HCT116 (cell line): ENCODE measurements around the gene EYA2. TPM values are rescaled to one million over a fixed set of nuclear protein-coding genes. Genes with fewer than 3 reads are reported as not detected.

ENCODE experiments used
- ATAC-seq: fragments of 200-7000 bp; cut with Tn5 transposase; 2 replicates; pipeline ENCODE4 v1.9.1; 2020; ENCODE audit warnings: mild to moderate bottlenecking, moderate library complexity
- BruUV-seq: library from RNA; stranded (reverse); fragments of 400-500 nt; replicated peaks from 2 replicates; lab custom pipeline; 2021; lab: Mats Ljungman, UMichigan
- CTCF ChIA-PET: fragments of 300-600 bp; sonication (Branson Sonifier 250); formaldehyde crosslinking; loops from one replicate; lab custom pipeline; 2021; ENCODE audit warnings: antibody characterized with exemption; lab: Charles Lee
- POLR2A ChIA-PET: fragments of 300-600, 350-600 bp; sonication (Branson Sonifier 250); formaldehyde crosslinking; loops from one replicate; lab custom pipeline; 2021; ENCODE audit warnings: antibody characterized with exemption; lab: Charles Lee
- RAD21 ChIA-PET, 2 experiments: fragments of 300-600 bp; sonication (Branson Sonifier 250); formaldehyde crosslinking; loops; one replicate each; lab custom pipeline; 2023; ENCODE audit warnings: low total read pairs in 2 of 2; ENCODE audit not compliant: uncharacterized antibody in 2 of 2, unreplicated experiment in 2 of 2, low non-redundant PET in 1 of 2; lab: Charles Lee
- DNase-seq: peaks from one replicate; pipeline ENCODE4 v3.0.0-alpha.2; 2010; ENCODE audit warnings: low read depth, low spot score
- H2AFZ ChIP-seq: fragments of 200-600 bp; shearing (Covaris generic), sonication (generic); 2 replicates; pipeline ENCODE4 v1.6.1; 2017; ENCODE audit warnings: low read depth, mixed run types, mixed read lengths, antibody characterized with exemption, low read length; ENCODE audit not compliant: poor library complexity, severe bottlenecking
- H3K27ac ChIP-seq: 2 replicates; pipeline ENCODE4 v1.5.1; 2012; ENCODE audit warnings: low read depth, low read length
- H3K27me3 ChIP-seq: fragments of 200-600 bp; sonication (generic); 2 replicates; pipeline ENCODE4 v1.6.1; 2016; ENCODE audit warnings: mixed run types, low read length, mixed read lengths; ENCODE audit not compliant: insufficient read depth
- H3K36me3 ChIP-seq, 2 experiments: fragments of 200-500 bp in 1 of 2; fragments of 200-600 bp in 1 of 2; sonication (Bioruptor generic) in 1 of 2; sonication (generic) in 1 of 2; 2 replicates each; pipeline versions ENCODE4 v1.5.1 to v1.6.1; 2014 to 2016; ENCODE audit warnings: low read length in 2 of 2, inconsistent platforms in 1 of 2, mixed read lengths in 1 of 2, mixed run types in 1 of 2; ENCODE audit not compliant: insufficient read depth in 2 of 2, control insufficient read depth in 1 of 2
- H3K4me1 ChIP-seq, 2 experiments: fragments of 200-600 bp in 1 of 2; sonication (generic) in 1 of 2; 2 replicates each; pipeline versions ENCODE4 v1.5.1 to v1.6.1; 2012 to 2017; ENCODE audit warnings: low read length in 2 of 2, inconsistent platforms in 1 of 2, mild to moderate bottlenecking in 1 of 2, mixed read lengths in 1 of 2, mixed run types in 1 of 2, moderate library complexity in 1 of 2; ENCODE audit not compliant: insufficient read depth in 2 of 2, control insufficient read depth in 1 of 2
- H3K4me2 ChIP-seq: fragments of 200-600 bp; sonication (generic); 2 replicates; pipeline ENCODE4 v1.6.1; 2017; ENCODE audit warnings: mixed run types, low read length, mixed read lengths
- H3K4me3 ChIP-seq, 2 experiments: fragments of 200-600 bp in 1 of 2; sonication (generic) in 1 of 2; replicated peaks in 1 of 2; 2 replicates each; pipeline ENCODE4 v1.5.1; 2011 to 2016; ENCODE audit warnings: low read length in 2 of 2, control low read depth in 1 of 2, low read depth in 1 of 2, mild to moderate bottlenecking in 1 of 2, mixed read lengths in 1 of 2, mixed run types in 1 of 2
- H3K79me2 ChIP-seq: fragments of 200-600 bp; sonication (generic); 2 replicates; pipeline ENCODE4 v1.6.1; 2017; ENCODE audit warnings: mild to moderate bottlenecking, mixed run types, low read length, moderate library complexity, mixed read lengths; ENCODE audit not compliant: insufficient read depth
- H3K9ac ChIP-seq: fragments of 200-600 bp; sonication (generic); 2 replicates; pipeline ENCODE4 v1.6.1; 2016; ENCODE audit warnings: low read length, mixed read lengths
- H3K9me2 ChIP-seq: fragments of 200-600 bp; sonication (generic), shearing (Covaris generic); 2 replicates; pipeline ENCODE4 v1.6.1; 2017; ENCODE audit warnings: mixed run types, mild to moderate bottlenecking, moderate library complexity; ENCODE audit not compliant: insufficient read depth
- H3K9me3 ChIP-seq, 2 experiments: fragments of 200-500 bp in 1 of 2; fragments of 200-600 bp in 1 of 2; sonication (Bioruptor generic) in 1 of 2; sonication (generic) in 1 of 2; 2 replicates each; pipeline ENCODE4 v1.6.1; 2014 to 2017; ENCODE audit warnings: low read length in 2 of 2, mixed read lengths in 2 of 2, inconsistent platforms in 1 of 2, low read depth in 1 of 2, mild to moderate bottlenecking in 1 of 2, mixed run types in 1 of 2, moderate library complexity in 1 of 2; ENCODE audit not compliant: control insufficient read depth in 1 of 2, insufficient read depth in 1 of 2
- H4K20me1 ChIP-seq: fragments of 200-600 bp; sonication (generic), shearing (Covaris generic); 2 replicates; pipeline ENCODE4 v1.6.1; 2017; ENCODE audit warnings: mixed run types, mild to moderate bottlenecking, moderate library complexity; ENCODE audit not compliant: insufficient read depth
- CBX3 ChIP-seq: IDR thresholded peaks from 2 replicates; pipeline ENCODE4 v1.6.1; 2012; ENCODE audit warnings: low read depth
- EGR1 ChIP-seq: IDR thresholded peaks from 2 replicates; pipeline ENCODE4 v1.6.1; 2012; ENCODE audit warnings: low read depth
- ELF1 ChIP-seq: IDR thresholded peaks from 2 replicates; pipeline ENCODE4 v1.6.1; 2012; ENCODE audit warnings: low read depth, borderline replicate concordance
- EZH2 ChIP-seq: fragments of 200-600 bp; sonication (generic); IDR thresholded peaks from 2 replicates; pipeline ENCODE4 v1.6.1; 2017; ENCODE audit warnings: antibody characterized with exemption, mixed run types
- FOSL1 ChIP-seq: IDR thresholded peaks from 2 replicates; pipeline ENCODE4 v1.6.1; 2012; ENCODE audit warnings: low read depth
- POLR2AphosphoS5 ChIP-seq: IDR thresholded peaks from 2 replicates; pipeline ENCODE4 v1.6.1; 2011; ENCODE audit warnings: mild to moderate bottlenecking, low read depth, low read length, moderate library complexity
- RAD21 ChIP-seq: IDR thresholded peaks from 2 replicates; pipeline ENCODE4 v1.6.1; 2012; ENCODE audit warnings: low read depth, mild to moderate bottlenecking
- SIN3A ChIP-seq: IDR thresholded peaks from 2 replicates; pipeline ENCODE4 v1.6.1; 2012; ENCODE audit warnings: low read depth
- SP1 ChIP-seq: IDR thresholded peaks from 2 replicates; pipeline ENCODE4 v1.6.1; 2012; ENCODE audit warnings: low read depth
- SRF ChIP-seq: IDR thresholded peaks from 2 replicates; pipeline ENCODE4 v1.6.1; 2012; ENCODE audit warnings: low read depth
- TCF7L2 ChIP-seq: IDR thresholded peaks from 2 replicates; pipeline ENCODE4 v1.7.0; 2011; ENCODE audit warnings: borderline replicate concordance, inconsistent platforms; ENCODE audit not compliant: insufficient read depth, insufficient read length; ENCODE audit errors: extremely low read depth
- ZNF274 ChIP-seq: fragments of 200-500 bp; sonication (Bioruptor generic); IDR thresholded peaks from 2 replicates; pipeline ENCODE4 v1.6.1; 2014; ENCODE audit warnings: mild to moderate bottlenecking, low read depth, low read length, inconsistent platforms
- intact Hi-C: fragments of 100-400 bp; cut with micrococcal nuclease; formaldehyde crosslinking; loops from 2 replicates; pipeline ENCODE4 v1.10.0; 2022
- total RNA-seq: library from RNA; stranded (reverse); gene quantifications from one replicate; pipeline ENCODE4 v1.2.1, GENCODE V29; 2021; ENCODE audit not compliant: unreplicated experiment
- TF ChIP-seq, protein P1 (sequence below): IDR thresholded peaks from 2 replicates; pipeline ENCODE4 v1.6.1; 2011; ENCODE audit warnings: mild to moderate bottlenecking, low read length, moderate library complexity; ENCODE audit not compliant: insufficient replicate concordance; ENCODE audit errors: extremely low read depth
- TF ChIP-seq, protein P2 (sequence below): IDR thresholded peaks from 2 replicates; pipeline ENCODE4 v1.6.1; 2012; ENCODE audit warnings: low read depth

EYA2 gene
- total RNA-seq, 1 experiment from 2014 or later = not detected

DNA sequence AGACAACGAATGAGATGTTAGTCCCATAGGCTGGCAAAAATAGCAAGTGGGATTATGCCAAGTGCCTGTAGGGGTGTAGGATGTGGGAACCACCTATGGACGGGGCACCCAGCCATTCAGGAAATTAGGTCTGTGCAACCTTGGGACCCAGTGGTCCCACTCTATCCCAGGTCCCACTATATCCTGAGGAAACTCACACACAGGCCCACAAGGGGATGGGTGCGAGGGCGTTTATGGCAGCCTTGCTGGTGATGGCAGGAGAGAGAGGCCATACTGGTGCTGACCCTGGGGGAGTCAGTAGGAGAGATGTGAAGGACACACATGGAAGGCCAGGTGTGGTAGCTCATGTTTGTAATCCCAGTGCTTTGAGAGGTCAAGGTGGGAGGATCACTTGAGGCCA, 163.6 kb downstream of the EYA2 start:
- RAD21 ChIA-PET = no interaction called here
- Histone ChIP-seq H3K9me3 (no peaks in the 10 kb centered on the region), H4K20me1 (no peaks in the 10 kb centered on the region), H3K4me2 (no peak overlapping the region), H3K9ac (no peak overlapping the region), H3K4me3 (no peak overlapping the region)
- no peak for DNase-seq
- intact Hi-C loops = no loop called here
- TF ChIP-seq FOSL1 = no peak
- TF ChIP-seq, all 23 proteins: peak for 0
- ChIA-PET CTCF (no interaction called here), POLR2A (no interaction called here)
- H3K79me2 ChIP-seq = no peaks in the 10 kb centered on the region
- H2AFZ ChIP-seq = no peak overlapping the region
- no peaks in the 10 kb centered on the region for H3K4me1 ChIP-seq
- no peaks in the 10 kb centered on the region for H3K27me3 ChIP-seq
- H3K9me2 ChIP-seq = no peaks in the 10 kb centered on the region
- no peak overlapping the region for H3K27ac ChIP-seq
- no peaks in the 10 kb centered on the region for H3K36me3 ChIP-seq
- ATAC-seq = no peak
- BruUV-seq = no TSS peak

GRCh38 chr20:47059536-47059935, 164.9 kb downstream of the EYA2 start:
- no peaks in the 10 kb centered on the region for H4K20me1 ChIP-seq
- H3K36me3 ChIP-seq = no peaks in the 10 kb centered on the region
- POLR2A ChIA-PET = no interaction called here
- no peaks in the 10 kb centered on the region for H3K79me2 ChIP-seq
- H3K9ac ChIP-seq = no peak overlapping the region
- H3K4me1 ChIP-seq = no peaks in the 10 kb centered on the region
- intact Hi-C loops = no loop called here
- RAD21 ChIA-PET = no interaction called here
- no peak overlapping the region for H3K4me2 ChIP-seq
- no peak overlapping the region for H3K4me3 ChIP-seq
- no peaks in the 10 kb centered on the region for H3K9me2 ChIP-seq
- CTCF ChIA-PET = no interaction called here
- no peak overlapping the region for H3K27ac ChIP-seq
- TF ChIP-seq POLR2AphosphoS5 = no peak
- no peak for TF ChIP-seq SIN3A
- no peak for TF ChIP-seq CBX3
- no peak for TF ChIP-seq EZH2
- TF ChIP-seq ELF1 = no peak
- TF ChIP-seq SRF = no peak
- no peak for TF ChIP-seq ZNF274
- TF ChIP-seq SP1 = no peak
- no peak for TF ChIP-seq RAD21
- TF ChIP-seq, protein P1, sequence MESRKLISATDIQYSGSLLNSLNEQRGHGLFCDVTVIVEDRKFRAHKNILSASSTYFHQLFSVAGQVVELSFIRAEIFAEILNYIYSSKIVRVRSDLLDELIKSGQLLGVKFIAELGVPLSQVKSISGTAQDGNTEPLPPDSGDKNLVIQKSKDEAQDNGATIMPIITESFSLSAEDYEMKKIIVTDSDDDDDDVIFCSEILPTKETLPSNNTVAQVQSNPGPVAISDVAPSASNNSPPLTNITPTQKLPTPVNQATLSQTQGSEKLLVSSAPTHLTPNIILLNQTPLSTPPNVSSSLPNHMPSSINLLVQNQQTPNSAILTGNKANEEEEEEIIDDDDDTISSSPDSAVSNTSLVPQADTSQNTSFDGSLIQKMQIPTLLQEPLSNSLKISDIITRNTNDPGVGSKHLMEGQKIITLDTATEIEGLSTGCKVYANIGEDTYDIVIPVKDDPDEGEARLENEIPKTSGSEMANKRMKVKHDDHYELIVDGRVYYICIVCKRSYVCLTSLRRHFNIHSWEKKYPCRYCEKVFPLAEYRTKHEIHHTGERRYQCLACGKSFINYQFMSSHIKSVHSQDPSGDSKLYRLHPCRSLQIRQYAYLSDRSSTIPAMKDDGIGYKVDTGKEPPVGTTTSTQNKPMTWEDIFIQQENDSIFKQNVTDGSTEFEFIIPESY = no peak
- TF ChIP-seq EGR1 = no peak
- TF ChIP-seq TCF7L2 = no peak
- TF ChIP-seq, protein P2, sequence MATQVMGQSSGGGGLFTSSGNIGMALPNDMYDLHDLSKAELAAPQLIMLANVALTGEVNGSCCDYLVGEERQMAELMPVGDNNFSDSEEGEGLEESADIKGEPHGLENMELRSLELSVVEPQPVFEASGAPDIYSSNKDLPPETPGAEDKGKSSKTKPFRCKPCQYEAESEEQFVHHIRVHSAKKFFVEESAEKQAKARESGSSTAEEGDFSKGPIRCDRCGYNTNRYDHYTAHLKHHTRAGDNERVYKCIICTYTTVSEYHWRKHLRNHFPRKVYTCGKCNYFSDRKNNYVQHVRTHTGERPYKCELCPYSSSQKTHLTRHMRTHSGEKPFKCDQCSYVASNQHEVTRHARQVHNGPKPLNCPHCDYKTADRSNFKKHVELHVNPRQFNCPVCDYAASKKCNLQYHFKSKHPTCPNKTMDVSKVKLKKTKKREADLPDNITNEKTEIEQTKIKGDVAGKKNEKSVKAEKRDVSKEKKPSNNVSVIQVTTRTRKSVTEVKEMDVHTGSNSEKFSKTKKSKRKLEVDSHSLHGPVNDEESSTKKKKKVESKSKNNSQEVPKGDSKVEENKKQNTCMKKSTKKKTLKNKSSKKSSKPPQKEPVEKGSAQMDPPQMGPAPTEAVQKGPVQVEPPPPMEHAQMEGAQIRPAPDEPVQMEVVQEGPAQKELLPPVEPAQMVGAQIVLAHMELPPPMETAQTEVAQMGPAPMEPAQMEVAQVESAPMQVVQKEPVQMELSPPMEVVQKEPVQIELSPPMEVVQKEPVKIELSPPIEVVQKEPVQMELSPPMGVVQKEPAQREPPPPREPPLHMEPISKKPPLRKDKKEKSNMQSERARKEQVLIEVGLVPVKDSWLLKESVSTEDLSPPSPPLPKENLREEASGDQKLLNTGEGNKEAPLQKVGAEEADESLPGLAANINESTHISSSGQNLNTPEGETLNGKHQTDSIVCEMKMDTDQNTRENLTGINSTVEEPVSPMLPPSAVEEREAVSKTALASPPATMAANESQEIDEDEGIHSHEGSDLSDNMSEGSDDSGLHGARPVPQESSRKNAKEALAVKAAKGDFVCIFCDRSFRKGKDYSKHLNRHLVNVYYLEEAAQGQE = no peak
- BruUV-seq = no TSS peak
- H3K27me3 ChIP-seq = no peaks in the 10 kb centered on the region
- no peak overlapping the region for H2AFZ ChIP-seq
- no peak for ATAC-seq
- H3K9me3 ChIP-seq = no peaks in the 10 kb centered on the region
- no peak for DNase-seq
